ENCODE results near the gene ZER1. TPM values are rescaled to one million over a fixed set of nuclear protein-coding genes. Genes with fewer than 3 reads are reported as not detected.
"Not testable (repeated sequence)": the region's sequence is repeated elsewhere in the genome, so short reads cannot be mapped to it uniquely, and the experiment has no call there.

ZER1 gene
- total RNA-seq, 2 experiments from 2014 or later, result 27.1 to 29.2 TPM

DNA sequence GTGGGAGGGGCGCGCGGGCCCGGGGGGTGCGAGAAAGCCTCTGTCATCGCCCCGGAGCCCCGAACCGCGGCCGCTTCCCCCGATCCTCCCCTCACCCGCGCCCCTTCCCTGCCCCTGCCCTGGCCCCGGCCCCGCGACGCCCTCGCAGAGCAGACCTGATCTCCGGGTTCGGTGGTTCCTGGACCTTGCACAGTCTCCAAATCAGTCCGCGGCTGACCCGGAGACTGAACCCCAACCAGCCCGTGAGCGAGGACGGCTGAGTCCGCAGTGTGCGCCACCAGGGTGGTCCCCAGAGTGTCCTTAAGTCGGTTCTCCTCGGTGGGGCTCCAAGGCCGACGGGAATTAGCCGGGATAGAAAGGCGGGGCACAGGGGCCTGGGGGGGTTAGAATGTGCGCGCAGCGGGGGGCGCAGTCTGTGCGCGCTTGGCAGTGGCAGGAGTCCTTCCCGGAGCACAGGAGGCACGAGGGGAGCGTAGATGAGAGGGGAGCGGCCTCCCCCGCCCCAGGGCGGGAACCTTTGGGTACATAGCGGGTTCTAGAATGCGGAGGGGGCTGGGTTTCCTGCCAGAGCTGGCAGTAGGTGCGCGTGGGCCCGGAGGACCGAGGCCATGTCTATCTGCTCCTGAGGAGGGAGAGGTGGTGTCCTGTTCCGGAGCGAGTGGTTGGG lies 68.6 kb downstream of the ZER1 start:
- peak; percentile 60 for DNase-seq
- Mint-ChIP-seq H3K27ac (peak overlapping the region; percentile 48), H3K9me3 (no peaks in the 10 kb centered on the region), H3K36me3 (no peaks in the 10 kb centered on the region), H3K4me3 (peak overlapping the region; percentile 92), H3K4me1 (peaks cover 10% of the 10 kb centered on the region), H3K27me3 (no peaks in the 10 kb centered on the region)
- POLR2A ChIA-PET, result interaction anchor here (1.0 to 1.5 kb wide), 3 partner anchors 13 to 116 kb away, joined by 4 read pairs; partner anchors contain the start of genes ENDOG and ZDHHC12
- ATAC-seq (ENCODE audit: low read depth), result peak; percentile 29

- peaks cover 10% of the 10 kb centered on the region for H3K4me1 Mint-ChIP-seq
- H3K27me3 Mint-ChIP-seq, result no peaks in the 10 kb centered on the region
- no peaks in the 10 kb centered on the region for H3K36me3 Mint-ChIP-seq
- DNase-seq (peak; percentile 97), ATAC-seq (ENCODE audit: low read depth) (peak; percentile 91)
- POLR2A ChIA-PET, result interaction anchor here (0.6 to 1.2 kb wide), 5 partner anchors 9 to 68 kb away, joined by 3 to 13 read pairs (median 4); partner anchors contain the start of gene SET
- H3K9me3 Mint-ChIP-seq, result no peaks in the 10 kb centered on the region
- H3K4me3 Mint-ChIP-seq, result peak within 1 kb of the TSS; percentile 92
- peak within 1 kb of the TSS; percentile 81 for H3K27ac Mint-ChIP-seq
Measured at GRCh38 chr9:128702445-128702948, 69.2 kb downstream of the ZER1 start, which contains the start of gene PKN3. PKN3 (plus strand) TSS chr9:128702503; CDS start chr9:128702916, 413 bp downstream.

GRCh38 chr9:128701227-128701854 lies 70.4 kb downstream of the ZER1 start:
- no peak overlapping the region for H3K27ac Mint-ChIP-seq
- ATAC-seq (ENCODE audit: low read depth) (no peak), DNase-seq (peak; percentile 28)
- H3K27me3 Mint-ChIP-seq, result no peaks in the 10 kb centered on the region
- H3K36me3 Mint-ChIP-seq, result no peaks in the 10 kb centered on the region
- POLR2A ChIA-PET, result interaction anchor here (0.9 to 2.0 kb wide), 4 partner anchors 11 to 22 kb away, joined by 3 to 13 read pairs (median 6); partner anchors contain the start of gene SET
- H3K4me1 Mint-ChIP-seq, result peaks cover 10% of the 10 kb centered on the region
- peak overlapping the region; percentile 69 for H3K4me3 Mint-ChIP-seq
- no peaks in the 10 kb centered on the region for H3K9me3 Mint-ChIP-seq

DNA sequence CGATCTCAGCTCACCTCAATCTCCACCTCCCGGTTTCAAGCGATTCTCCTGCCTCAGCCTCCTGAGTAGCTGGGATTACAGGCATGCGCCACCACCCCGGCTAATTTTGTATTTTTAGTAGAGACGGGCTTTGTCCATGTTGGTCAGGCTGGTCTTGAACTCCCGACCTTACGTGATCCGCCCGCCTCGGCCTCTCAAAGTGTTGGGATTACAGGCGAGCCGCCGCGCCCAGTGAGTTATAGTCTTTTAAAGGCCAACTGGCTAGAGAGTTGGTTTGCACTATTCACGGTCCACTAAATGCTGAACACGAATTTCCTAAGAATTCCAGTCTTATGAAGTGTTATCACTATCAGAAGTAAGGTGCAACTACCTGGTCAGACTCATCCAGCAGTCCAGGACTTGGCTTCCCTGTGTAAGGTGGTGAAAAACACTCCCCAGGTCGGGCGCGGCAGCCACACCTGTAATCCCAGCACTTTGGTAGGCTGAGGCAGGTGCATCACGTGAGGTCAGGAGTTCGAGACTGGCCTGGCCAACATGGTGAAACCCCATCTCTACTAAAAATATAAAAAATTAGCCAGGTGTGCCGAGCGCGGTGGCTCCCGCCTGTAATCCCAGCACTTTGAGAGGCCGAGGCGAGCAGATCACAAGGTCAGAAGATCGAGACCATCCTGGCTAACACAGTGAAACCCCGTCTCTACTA lies 72.5 kb downstream of the ZER1 start:
- not testable (repeated sequence) for H3K27ac Mint-ChIP-seq; H3K4me3 Mint-ChIP-seq; H3K9me3 Mint-ChIP-seq; H3K4me1 Mint-ChIP-seq; ATAC-seq (ENCODE audit: low read depth); H3K27me3 Mint-ChIP-seq; H3K36me3 Mint-ChIP-seq
- peak; percentile 22 for DNase-seq
- POLR2A ChIA-PET, result interaction anchor here (0.7 to 2.0 kb wide), 4 partner anchors 9 to 122 kb away, joined by 3 to 8 read pairs (median 4); partner anchors contain the start of gene ZDHHC12

- ATAC-seq (ENCODE audit: low read depth) (no peak), DNase-seq (no peak)
- no peak overlapping the region for H3K27ac Mint-ChIP-seq
- peaks cover 18% of the 10 kb centered on the region for H3K36me3 Mint-ChIP-seq
- no peaks in the 10 kb centered on the region for H3K27me3 Mint-ChIP-seq
- POLR2A ChIA-PET, result interaction anchor here (0.7 to 2.5 kb wide), 5 partner anchors 8 to 30 kb away, joined by 4 to 10 read pairs (median 9); partner anchors contain the start of genes SET and ZDHHC12
- no peaks in the 10 kb centered on the region for H3K9me3 Mint-ChIP-seq
- H3K4me3 Mint-ChIP-seq, result no peak overlapping the region
- H3K4me1 Mint-ChIP-seq, result peaks cover 16% of the 10 kb centered on the region
Measured at GRCh38 chr9:128696923-128697707, 74.6 kb downstream of the ZER1 start.

GRCh38 chr9:128694344-128694743 lies 77.4 kb downstream of the ZER1 start:
- H3K27me3 Mint-ChIP-seq, result no peaks in the 10 kb centered on the region
- H3K4me3 Mint-ChIP-seq, result no peak overlapping the region
- H3K36me3 Mint-ChIP-seq, result peaks cover 31% of the 10 kb centered on the region
- DNase-seq (no peak), ATAC-seq (ENCODE audit: low read depth) (no peak)
- peaks cover 22% of the 10 kb centered on the region for H3K4me1 Mint-ChIP-seq
- no peak overlapping the region for H3K27ac Mint-ChIP-seq
- POLR2A ChIA-PET, result interaction anchor here (0.7 to 1.4 kb wide), 3 partner anchors 8 to 228 kb away, joined by 3 to 7 read pairs (median 5); partner anchors contain the start of gene PKN3
- no peaks in the 10 kb centered on the region for H3K9me3 Mint-ChIP-seq

- POLR2A ChIA-PET, result interaction anchor here (1.4 to 1.5 kb wide), 2 partner anchors 9 kb away, joined by 4 to 5 read pairs; partner anchors contain the start of gene PKN3
- H3K27me3 Mint-ChIP-seq; ATAC-seq (ENCODE audit: low read depth); H3K9me3 Mint-ChIP-seq; DNase-seq; H3K4me3 Mint-ChIP-seq: not testable (repeated sequence)
- Mint-ChIP-seq H3K36me3 (peaks cover 31% of the 10 kb centered on the region), H3K27ac (peak overlapping the region; percentile 30), H3K4me1 (peaks cover 22% of the 10 kb centered on the region)
Measured at GRCh38 chr9:128693738-128694137, 78.0 kb downstream of the ZER1 start.

DNA sequence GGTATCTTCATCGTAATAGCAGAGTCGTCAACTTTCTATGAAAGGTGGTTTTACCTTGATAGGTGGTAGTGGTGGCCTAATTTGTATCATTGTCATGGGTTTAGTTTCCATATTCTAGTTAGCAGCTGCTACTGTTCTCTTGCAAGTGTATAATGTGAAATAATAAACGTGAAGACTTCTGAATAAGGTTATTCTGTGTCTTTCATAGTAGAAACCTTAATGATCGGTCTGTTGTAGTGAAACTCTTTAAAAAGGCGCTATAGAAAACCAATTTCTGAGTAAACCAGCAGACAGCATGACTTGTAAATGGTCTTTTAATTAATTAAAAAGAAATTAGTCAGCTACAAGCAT lies 81.1 kb downstream of the ZER1 start:
- H3K27me3 Mint-ChIP-seq, result no peaks in the 10 kb centered on the region
- H3K4me3 Mint-ChIP-seq, result peak overlapping the region; percentile 100
- no peaks in the 10 kb centered on the region for H3K9me3 Mint-ChIP-seq
- POLR2A ChIA-PET, result interaction anchor here (0.5 to 2.5 kb wide), 11 partner anchors 9 to 331 kb away, joined by 3 to 13 read pairs (median 5); partner anchors contain the start of genes ENDOG, PKN3 and ZDHHC12
- ATAC-seq (ENCODE audit: low read depth) (no peak), DNase-seq (no peak)
- peak overlapping the region; percentile 99 for H3K27ac Mint-ChIP-seq
- peaks cover 27% of the 10 kb centered on the region for H3K36me3 Mint-ChIP-seq
- peaks cover 45% of the 10 kb centered on the region for H3K4me1 Mint-ChIP-seq

- peaks cover 50% of the 10 kb centered on the region for H3K4me1 Mint-ChIP-seq
- H3K27me3 Mint-ChIP-seq, result no peaks in the 10 kb centered on the region
- POLR2A ChIA-PET, result interaction anchor here (0.6 to 2.5 kb wide), 18 partner anchors 7 to 331 kb away, joined by 3 to 13 read pairs (median 4); partner anchors contain the start of genes DYNC2I2, ENDOG, GLE1 and PKN3
- peak overlapping the region; percentile 100 for H3K4me3 Mint-ChIP-seq
- H3K36me3 Mint-ChIP-seq, result peaks cover 26% of the 10 kb centered on the region
- H3K27ac Mint-ChIP-seq, result peak overlapping the region; percentile 99
- ATAC-seq (ENCODE audit: low read depth) (no peak), DNase-seq (peak; percentile 64)
- H3K9me3 Mint-ChIP-seq, result no peaks in the 10 kb centered on the region
Measured at GRCh38 chr9:128689820-128690683, 81.7 kb downstream of the ZER1 start.

GRCh38 chr9:128689293-128689774 lies 82.4 kb downstream of the ZER1 start:
- peak; percentile 2 for ATAC-seq (ENCODE audit: low read depth)
- Mint-ChIP-seq H3K9me3 (no peaks in the 10 kb centered on the region), H3K27ac (peak overlapping the region; percentile 47), H3K36me3 (peaks cover 23% of the 10 kb centered on the region), H3K4me1 (peaks cover 56% of the 10 kb centered on the region), H3K27me3 (no peaks in the 10 kb centered on the region), H3K4me3 (peak overlapping the region; percentile 61)
- no peak for DNase-seq
- POLR2A ChIA-PET, result interaction anchor here (0.5 to 2.5 kb wide), 16 partner anchors 8 to 184 kb away, joined by 3 to 13 read pairs (median 5); partner anchors contain the start of genes DYNC2I2, ENDOG, GLE1 and PKN3
